ENCODE results near the gene DNAJC7. TPM values are rescaled to one million over a fixed set of nuclear protein-coding genes. Genes with fewer than 3 reads are reported as not detected.
A peak's percentile ranks its signal among the peaks of the same experiment; 100 is the strongest.

DNAJC7 gene
- total RNA-seq, 6 donors from 2014 or later, result 53.2 to 109 (median 73.5) TPM

DNA sequence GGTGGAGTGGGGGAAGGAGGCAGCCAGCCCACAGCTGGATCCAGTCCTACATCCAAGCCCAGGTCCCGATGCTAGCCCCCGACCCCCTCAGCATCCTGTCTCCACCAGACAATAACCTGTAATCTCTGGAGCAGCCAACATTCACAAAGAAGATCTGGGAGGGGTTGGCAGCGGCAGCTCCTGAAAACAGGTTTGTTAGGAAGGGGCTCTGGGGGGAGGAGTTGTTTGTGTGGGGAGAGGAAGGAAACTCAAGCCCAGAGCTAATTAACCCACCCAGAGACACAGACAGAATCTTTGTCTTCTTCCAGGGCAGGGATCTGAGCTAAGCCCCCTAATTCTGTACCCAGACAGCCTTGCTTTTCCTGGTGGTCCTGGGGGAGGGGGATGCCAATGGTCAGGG lies 37.8 kb upstream of the DNAJC7 start:
- Histone ChIP-seq H3K27me3 (no peaks in the 10 kb centered on the region), H3K27ac (no peak overlapping the region), H3K9me3 (no peaks in the 10 kb centered on the region), H3K4me3 (no peak overlapping the region), H3K4me1 (peaks cover 5 to 10% (median 7%) of the 10 kb centered on the region in 4 donors), H3K36me3 (no peaks in the 10 kb centered on the region)
- WGBS, 2 donors, result 42 to 53% methylated on average over 3 of the region's 3 CpGs
- TF ChIP-seq EP300 (IDR thresholded peaks at IDR 0.05) (no peak), POLR2A (IDR thresholded peaks at IDR 0.05) (no peak), POLR2AphosphoS5 (IDR thresholded peaks at IDR 0.05) (no peak)
- TF ChIP-seq, protein P1, sequence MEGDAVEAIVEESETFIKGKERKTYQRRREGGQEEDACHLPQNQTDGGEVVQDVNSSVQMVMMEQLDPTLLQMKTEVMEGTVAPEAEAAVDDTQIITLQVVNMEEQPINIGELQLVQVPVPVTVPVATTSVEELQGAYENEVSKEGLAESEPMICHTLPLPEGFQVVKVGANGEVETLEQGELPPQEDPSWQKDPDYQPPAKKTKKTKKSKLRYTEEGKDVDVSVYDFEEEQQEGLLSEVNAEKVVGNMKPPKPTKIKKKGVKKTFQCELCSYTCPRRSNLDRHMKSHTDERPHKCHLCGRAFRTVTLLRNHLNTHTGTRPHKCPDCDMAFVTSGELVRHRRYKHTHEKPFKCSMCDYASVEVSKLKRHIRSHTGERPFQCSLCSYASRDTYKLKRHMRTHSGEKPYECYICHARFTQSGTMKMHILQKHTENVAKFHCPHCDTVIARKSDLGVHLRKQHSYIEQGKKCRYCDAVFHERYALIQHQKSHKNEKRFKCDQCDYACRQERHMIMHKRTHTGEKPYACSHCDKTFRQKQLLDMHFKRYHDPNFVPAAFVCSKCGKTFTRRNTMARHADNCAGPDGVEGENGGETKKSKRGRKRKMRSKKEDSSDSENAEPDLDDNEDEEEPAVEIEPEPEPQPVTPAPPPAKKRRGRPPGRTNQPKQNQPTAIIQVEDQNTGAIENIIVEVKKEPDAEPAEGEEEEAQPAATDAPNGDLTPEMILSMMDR (IDR thresholded peaks at IDR 0.05), result no peak
- DNase-seq (no peak), ATAC-seq (ENCODE audit: low FRiP score in 2 of 2) (no peak)

DNA sequence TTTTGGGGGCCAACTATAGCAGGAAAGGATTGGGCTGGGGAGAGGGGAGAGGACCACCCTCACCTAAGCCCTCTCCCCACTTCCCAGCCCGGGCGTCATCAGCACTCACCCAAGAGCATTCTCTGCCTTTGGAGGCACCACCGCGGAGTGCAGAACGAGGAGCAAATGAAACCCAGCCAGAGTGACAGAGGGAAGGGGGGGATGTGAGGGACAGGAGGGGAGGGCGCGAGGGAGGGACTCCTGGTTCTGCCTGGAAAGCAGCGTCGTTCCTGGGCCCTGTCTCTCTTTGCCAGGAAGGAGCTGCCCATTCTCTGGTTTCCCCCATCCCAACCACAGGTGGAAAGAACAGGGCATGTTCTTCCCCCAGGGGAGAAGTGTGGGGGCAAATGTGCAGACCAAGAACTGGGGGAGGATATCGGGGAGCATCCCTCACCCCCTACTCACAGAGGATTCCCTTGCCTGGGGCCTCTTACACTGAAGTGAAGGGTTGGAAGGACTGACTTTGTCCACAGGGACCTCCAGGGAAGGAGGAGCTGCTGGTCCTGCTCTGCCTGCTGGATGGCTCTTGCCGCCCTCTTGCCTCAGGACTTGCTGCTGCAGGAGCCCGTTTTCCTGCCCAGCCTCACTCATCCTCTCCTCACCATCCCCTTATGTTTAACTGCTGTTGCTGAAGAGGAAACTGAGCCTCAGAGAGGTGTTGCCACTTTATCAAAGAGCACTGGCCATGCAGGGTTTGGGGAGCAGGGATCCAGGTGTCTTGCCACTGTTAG lies 36.7 kb upstream of the DNAJC7 start:
- 25 to 36% methylated on average over 7 to 12 of the region's 12 CpGs for WGBS, 2 donors
- ATAC-seq (ENCODE audit: low FRiP score in 2 of 2), result no peak
- DNase-seq, result no peak
- Histone ChIP-seq H3K36me3 (no peaks in the 10 kb centered on the region), H3K4me3 (no peak overlapping the region), H3K9me3 (no peaks in the 10 kb centered on the region), H3K27ac (no peak overlapping the region), H3K4me1 (peaks cover 5 to 16% (median 10%) of the 10 kb centered on the region in 4 donors), H3K27me3 (no peaks in the 10 kb centered on the region)
- TF ChIP-seq EP300 (IDR thresholded peaks at IDR 0.05), result no peak
- TF ChIP-seq, protein P1 (IDR thresholded peaks at IDR 0.05), result no peak
- TF ChIP-seq POLR2A (IDR thresholded peaks at IDR 0.05), result no peak
- TF ChIP-seq POLR2AphosphoS5 (IDR thresholded peaks at IDR 0.05), result no peak

DNA sequence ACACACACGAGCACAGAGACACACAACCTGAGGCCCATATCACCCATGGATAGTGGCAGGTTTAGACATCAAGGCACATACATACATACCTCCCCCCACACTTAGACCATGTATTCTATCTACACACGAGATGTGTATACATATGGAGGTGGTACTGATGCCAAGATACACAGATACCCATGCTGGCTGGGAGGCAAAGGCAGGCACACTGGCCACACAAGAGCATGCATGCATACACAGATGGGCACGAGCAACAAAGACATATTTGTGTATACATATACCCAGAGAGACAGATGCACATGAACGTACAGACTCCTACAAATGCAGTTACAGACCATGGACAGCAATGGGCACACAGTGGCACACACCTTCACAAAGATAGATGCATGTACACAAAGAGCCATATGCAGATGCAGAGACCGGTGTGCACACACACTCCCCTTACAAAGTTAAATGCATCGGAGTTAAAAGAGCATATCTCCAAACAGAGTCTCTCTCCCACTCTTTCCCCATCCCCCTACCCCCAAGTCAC lies 35.2 kb upstream of the DNAJC7 start:
- Histone ChIP-seq H3K27me3 (no peaks in the 10 kb centered on the region), H3K27ac (no peak overlapping the region), H3K4me1 (peaks cover 5 to 16% (median 10%) of the 10 kb centered on the region in 4 donors), H3K9me3 (no peaks in the 10 kb centered on the region), H3K36me3 (no peaks in the 10 kb centered on the region), H3K4me3 (no peak overlapping the region)
- no peak for ATAC-seq (ENCODE audit: low FRiP score in 2 of 2)
- no peak for DNase-seq
- 76 to 87% methylated on average over 6 of the region's 6 CpGs for WGBS, 2 donors
- TF ChIP-seq POLR2A (IDR thresholded peaks at IDR 0.05), result no peak
- TF ChIP-seq EP300 (IDR thresholded peaks at IDR 0.05), result no peak
- TF ChIP-seq POLR2AphosphoS5 (IDR thresholded peaks at IDR 0.05), result no peak
- TF ChIP-seq, protein P1 (IDR thresholded peaks at IDR 0.05), result no peak

DNA sequence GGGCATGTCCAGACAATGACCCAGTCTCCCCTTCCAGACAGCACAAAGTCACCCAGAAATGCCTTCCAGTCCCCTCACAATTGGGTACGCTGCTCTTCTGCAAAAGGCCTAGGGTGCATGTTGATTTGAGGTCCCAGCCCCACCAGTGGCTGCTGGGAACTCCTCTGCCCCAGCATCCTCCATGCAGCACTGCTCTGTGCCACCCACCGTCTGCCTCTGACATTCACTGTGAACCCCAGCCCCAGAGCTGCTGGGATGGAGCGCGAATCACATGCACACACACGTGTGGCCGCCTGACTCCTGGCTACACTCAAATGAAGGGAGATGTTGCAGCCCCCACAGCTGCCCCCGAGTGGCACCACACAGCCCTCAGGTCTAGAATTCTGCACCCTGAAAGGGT lies 34.4 kb upstream of the DNAJC7 start:
- no peaks in the 10 kb centered on the region for H3K9me3 ChIP-seq
- H3K36me3 ChIP-seq, result no peaks in the 10 kb centered on the region
- no peaks in the 10 kb centered on the region for H3K27me3 ChIP-seq
- no peak overlapping the region for H3K4me3 ChIP-seq
- DNase-seq, result no peak
- no peak for ATAC-seq (ENCODE audit: low FRiP score in 2 of 2)
- peaks cover 5 to 16% (median 10%) of the 10 kb centered on the region in 4 donors for H3K4me1 ChIP-seq
- TF ChIP-seq POLR2AphosphoS5 (IDR thresholded peaks at IDR 0.05), result no peak
- no peak for TF ChIP-seq EP300 (IDR thresholded peaks at IDR 0.05)
- no peak overlapping the region for H3K27ac ChIP-seq
- 96% methylated on average over 7 of the region's 7 CpGs; no CpG with 5 or more reads in 1 of the 2 donors for WGBS, 2 donors

DNA sequence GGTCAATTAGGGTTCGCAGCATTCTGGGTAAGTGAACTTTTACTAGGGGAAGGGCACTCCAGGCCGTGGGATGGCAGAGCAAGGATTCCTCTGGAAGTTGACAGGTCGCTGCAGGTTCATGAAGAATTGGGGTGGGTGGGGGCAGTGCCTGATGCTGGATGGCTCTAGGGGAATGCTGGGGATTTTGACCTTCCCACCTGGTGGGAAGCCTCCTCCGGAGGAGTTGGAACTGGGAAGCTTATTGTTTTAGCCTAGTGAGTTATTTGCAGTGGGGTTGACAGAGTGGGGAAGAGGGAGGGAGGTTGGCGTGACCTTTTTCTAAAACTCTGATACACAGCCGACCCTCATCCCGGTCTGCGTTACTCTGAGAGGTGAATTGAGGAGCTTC lies 33.8 kb upstream of the DNAJC7 start:
- no peaks in the 10 kb centered on the region for H3K9me3 ChIP-seq
- TF ChIP-seq POLR2A (IDR thresholded peaks at IDR 0.05) (no peak), POLR2AphosphoS5 (IDR thresholded peaks at IDR 0.05) (no peak), EP300 (IDR thresholded peaks at IDR 0.05) (no peak)
- TF ChIP-seq, protein P1 (IDR thresholded peaks at IDR 0.05), result no peak
- no peaks in the 10 kb centered on the region for H3K36me3 ChIP-seq
- ATAC-seq (ENCODE audit: low FRiP score in 2 of 2) (no peak), DNase-seq (no peak)
- peak overlapping the region in 1 of 4 donors; percentile 73 for H3K27ac ChIP-seq
- H3K4me3 ChIP-seq, result peak overlapping the region; percentile 68 to 90 (median 74)
- peaks cover 5 to 16% (median 10%) of the 10 kb centered on the region in 4 donors for H3K4me1 ChIP-seq
- 53 to 60% methylated on average over 8 of the region's 8 CpGs for WGBS, 2 donors
- no peaks in the 10 kb centered on the region for H3K27me3 ChIP-seq

Measured in upper lobe of left lung (tissue), 6 donors.